GM12873 (cell line): ENCODE data around the gene PRKCD.

ENCODE experiments used
- CTCF ChIP-seq: IDR thresholded peaks from 2 replicates; pipeline ENCODE4 v1.5.1; 2012; ENCODE audit warnings: low read depth, mild to moderate bottlenecking, moderate library complexity, low read length, control low read depth; ENCODE audit not compliant: insufficient read depth; ENCODE audit errors: missing control alignments

Gene PRKCD

GRCh38 chr3:53159156-53160060 lies 1.6 kb upstream of the PRKCD start:
- TF ChIP-seq CTCF: no peak

GRCh38 chr3:53160061-53160659 lies 849 bp upstream of the PRKCD start:
- TF ChIP-seq CTCF: no peak

- no peak for TF ChIP-seq CTCF
Observed at GRCh38 chr3:53161450-53161819, 426 bp downstream of the PRKCD start.

- TF ChIP-seq CTCF: no peak
Observed at GRCh38 chr3:53161820-53162671, 1.0 kb downstream of the PRKCD start.

- peak; percentile 6 for TF ChIP-seq CTCF
Observed at GRCh38 chr3:53162672-53163443, 1.8 kb downstream of the PRKCD start.

- no peak for TF ChIP-seq CTCF
Observed at GRCh38 chr3:53163444-53164387, 2.7 kb downstream of the PRKCD start.
